Skeletal muscle satellite cell (primary cell): Measurements from ENCODE around the gene DARS2. TPM values are rescaled to one million over a fixed set of nuclear protein-coding genes. Genes with fewer than 3 reads are reported as not detected.

ENCODE experiments used
- H3K27me3 ChIP-seq: 2 replicates; pipeline ENCODE4 v1.7.0; 2013; ENCODE audit warnings: low read length; ENCODE audit not compliant: control insufficient read depth, insufficient read depth
- H3K36me3 ChIP-seq: 2 replicates; pipeline ENCODE4 v1.7.0; 2013; ENCODE audit warnings: mild to moderate bottlenecking, control low read depth, low read length; ENCODE audit not compliant: insufficient read depth
- H3K4me1 ChIP-seq: 2 replicates; pipeline ENCODE4 v1.7.0; 2013; ENCODE audit warnings: low read length; ENCODE audit not compliant: control insufficient read depth, insufficient read depth
- H3K4me2 ChIP-seq: 2 replicates; pipeline ENCODE4 v1.7.0; 2013; ENCODE audit warnings: mild to moderate bottlenecking, low read length
- H3K4me3 ChIP-seq: 2 replicates; pipeline ENCODE4 v1.7.0; 2013; ENCODE audit warnings: low read length
- H3K9ac ChIP-seq: 2 replicates; pipeline ENCODE4 v1.7.0; 2013; ENCODE audit warnings: mild to moderate bottlenecking, low read depth, low read length, moderate library complexity
- H3K9me3 ChIP-seq: replicated peaks from 2 replicates; pipeline ENCODE4 v1.7.0; 2013; ENCODE audit warnings: mild to moderate bottlenecking, control low read depth, low read length
- small RNA-seq: library from RNA; depleted of rRNA; stranded (forward); fragments of <200 nt; gene quantifications from one replicate; pipeline ENCODE3, GENCODE V24; 2012

The DARS2 gene

GRCh38 chr1:173893611-173894010, 69.1 kb downstream of the DARS2 start:
- no peak overlapping the region for H3K9ac ChIP-seq
- no peaks in the 10 kb centered on the region for H3K4me1 ChIP-seq
- no peaks in the 10 kb centered on the region for H3K27me3 ChIP-seq
- H3K4me2 ChIP-seq = no peak overlapping the region
- H3K9me3 ChIP-seq = no peaks in the 10 kb centered on the region
- H3K36me3 ChIP-seq = no peaks in the 10 kb centered on the region
- H3K4me3 ChIP-seq = no peak overlapping the region

GRCh38 chr1:173894189-173894588, 69.7 kb downstream of the DARS2 start:
- no peak overlapping the region for H3K4me3 ChIP-seq
- no peaks in the 10 kb centered on the region for H3K4me1 ChIP-seq
- H3K9ac ChIP-seq = no peak overlapping the region
- no peak overlapping the region for H3K4me2 ChIP-seq
- no peaks in the 10 kb centered on the region for H3K27me3 ChIP-seq
- no peaks in the 10 kb centered on the region for H3K9me3 ChIP-seq
- H3K36me3 ChIP-seq = no peaks in the 10 kb centered on the region

GRCh38 chr1:173900427-173900826, 76.0 kb downstream of the DARS2 start:
- H3K4me2 ChIP-seq = no peak overlapping the region
- no peak overlapping the region for H3K9ac ChIP-seq
- no peaks in the 10 kb centered on the region for H3K36me3 ChIP-seq
- no peak overlapping the region for H3K4me3 ChIP-seq
- no peaks in the 10 kb centered on the region for H3K9me3 ChIP-seq
- H3K4me1 ChIP-seq = no peaks in the 10 kb centered on the region
- H3K27me3 ChIP-seq = no peaks in the 10 kb centered on the region

- no peak overlapping the region for H3K4me2 ChIP-seq
- H3K27me3 ChIP-seq = no peaks in the 10 kb centered on the region
- H3K9me3 ChIP-seq = no peaks in the 10 kb centered on the region
- no peaks in the 10 kb centered on the region for H3K36me3 ChIP-seq
- H3K4me3 ChIP-seq = no peak overlapping the region
- no peak overlapping the region for H3K9ac ChIP-seq
- no peaks in the 10 kb centered on the region for H3K4me1 ChIP-seq
These were observed 76.5 kb downstream of the DARS2 start for GRCh38 chr1:173900992-173901391.

- Histone ChIP-seq H3K27me3 (no peaks in the 10 kb centered on the region), H3K4me3 (no peak overlapping the region), H3K9me3 (no peaks in the 10 kb centered on the region), H3K36me3 (no peaks in the 10 kb centered on the region), H3K9ac (no peak overlapping the region), H3K4me2 (no peak overlapping the region), H3K4me1 (no peaks in the 10 kb centered on the region)
These were observed 79.5 kb downstream of the DARS2 start for GRCh38 chr1:173903827-173904531.

Small RNA genes lying within 50 kb of the gene (small RNA-seq; reads per million reads assigned to genes)
- gene RF00019 = not detected
